PFSK-1 (cell line): Measurements from ENCODE around the gene GPC3.

Experiments
- POLR2AphosphoS5 ChIP-seq: IDR thresholded peaks from 2 replicates; pipeline ENCODE4 v1.6.1; 2012; ENCODE audit warnings: low read depth, mild to moderate bottlenecking, control low read depth, low read length, moderate library complexity
- REST ChIP-seq, 2 experiments: IDR thresholded peaks; 2 replicates each; pipeline versions ENCODE4 v1.6.1 to v1.8.0; 2011 to 2012; ENCODE audit warnings: low read depth in 2 of 2, low read length in 2 of 2, control low read depth in 1 of 2, inconsistent platforms in 1 of 2, mild to moderate bottlenecking in 1 of 2, moderate library complexity in 1 of 2; ENCODE audit not compliant: insufficient read depth in 1 of 2
- SIN3A ChIP-seq: IDR thresholded peaks from 2 replicates; pipeline ENCODE4 v1.6.1; 2012; ENCODE audit warnings: mild to moderate bottlenecking, low read length, moderate library complexity, borderline replicate concordance; ENCODE audit not compliant: insufficient read depth
- TAF1 ChIP-seq: IDR thresholded peaks from 2 replicates; pipeline ENCODE4 v1.6.1; 2012; ENCODE audit warnings: low read length, control low read depth, borderline replicate concordance; ENCODE audit not compliant: insufficient read depth

- TF ChIP-seq REST (IDR thresholded peaks at IDR 0.05; ENCODE audit: insufficient read depth in 1 of 2, low read depth in 2 of 2, low read length in 2 of 2), result no peak
- TF ChIP-seq POLR2AphosphoS5, result no peak
- no peak for TF ChIP-seq TAF1
- TF ChIP-seq SIN3A, result no peak
These were observed 37.4 kb downstream of the GPC3 start for GRCh38 chrX:133947996-133948395.
